ENCODE data around the gene ATXN7L3. TPM values are rescaled to one million over a fixed set of nuclear protein-coding genes. Genes with fewer than 3 reads are reported as not detected.

Gene ATXN7L3
- total and polyA plus RNA-seq, 9 of the 15 experiments (the other 6 are each of a cell fraction or from before 2014, with no cell fraction given), result 0.62 to 66.1 (median 33.2) TPM

GRCh38 chr17:44219108-44219615, 19.5 kb upstream of the ATXN7L3 start (continued):
- TF ChIP-seq, protein P1, sequence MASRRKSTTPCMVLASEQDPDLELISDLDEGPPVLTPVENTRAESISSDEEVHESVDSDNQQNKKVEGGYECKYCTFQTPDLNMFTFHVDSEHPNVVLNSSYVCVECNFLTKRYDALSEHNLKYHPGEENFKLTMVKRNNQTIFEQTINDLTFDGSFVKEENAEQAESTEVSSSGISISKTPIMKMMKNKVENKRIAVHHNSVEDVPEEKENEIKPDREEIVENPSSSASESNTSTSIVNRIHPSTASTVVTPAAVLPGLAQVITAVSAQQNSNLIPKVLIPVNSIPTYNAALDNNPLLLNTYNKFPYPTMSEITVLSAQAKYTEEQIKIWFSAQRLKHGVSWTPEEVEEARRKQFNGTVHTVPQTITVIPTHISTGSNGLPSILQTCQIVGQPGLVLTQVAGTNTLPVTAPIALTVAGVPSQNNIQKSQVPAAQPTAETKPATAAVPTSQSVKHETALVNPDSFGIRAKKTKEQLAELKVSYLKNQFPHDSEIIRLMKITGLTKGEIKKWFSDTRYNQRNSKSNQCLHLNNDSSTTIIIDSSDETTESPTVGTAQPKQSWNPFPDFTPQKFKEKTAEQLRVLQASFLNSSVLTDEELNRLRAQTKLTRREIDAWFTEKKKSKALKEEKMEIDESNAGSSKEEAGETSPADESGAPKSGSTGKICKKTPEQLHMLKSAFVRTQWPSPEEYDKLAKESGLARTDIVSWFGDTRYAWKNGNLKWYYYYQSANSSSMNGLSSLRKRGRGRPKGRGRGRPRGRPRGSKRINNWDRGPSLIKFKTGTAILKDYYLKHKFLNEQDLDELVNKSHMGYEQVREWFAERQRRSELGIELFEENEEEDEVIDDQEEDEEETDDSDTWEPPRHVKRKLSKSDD (conservative IDR thresholded peaks at IDR 0.05; ENCODE audit: low read length), result no peak
- TF ChIP-seq ELF1 (tag; IDR thresholded peaks at IDR 0.05) (no peak), PHF8 (IDR thresholded peaks at IDR 0.05; ENCODE audit: borderline replicate concordance, low read length) (peak; percentile 69; the same call in 1 of the 2 replicates), FIP1L1 (IDR thresholded peaks at IDR 0.05; ENCODE audit: low read depth, low read length, poor library complexity, severe bottlenecking) (peak; percentile 74), WHSC1 (IDR thresholded peaks at IDR 0.05; ENCODE audit: low read length) (no peak), NR0B1 (IDR thresholded peaks at IDR 0.05; ENCODE audit: partially characterized antibody) (no peak), ZNF75A (CRISPR knock-in tag; IDR thresholded peaks at IDR 0.05) (no peak), CTCFL (IDR thresholded peaks at IDR 0.05; ENCODE audit: borderline replicate concordance, insufficient read depth, low read depth, low read length, poor library complexity, severe bottlenecking) (peak; percentile 37), ZNF354B (CRISPR knock-in tag; IDR thresholded peaks at IDR 0.05) (no peak), HEY1 (CRISPR knock-in tag; IDR thresholded peaks at IDR 0.05; ENCODE audit: borderline replicate concordance) (no peak), ZEB2 (IDR thresholded peaks at IDR 0.05) (no peak), NFYB (IDR thresholded peaks at IDR 0.05; ENCODE audit: extremely low read depth, insufficient read length) (no peak), NR4A1 (CRISPR knock-in tag; IDR thresholded peaks at IDR 0.05) (peak; percentile 73; the same call in 1 of the 2 replicates), NR4A1 (tag; IDR thresholded peaks at IDR 0.05) (peak; percentile 65; the same call in 1 of the 2 replicates), ZSCAN29 (IDR thresholded peaks at IDR 0.05) (no peak)
- TF ChIP-seq, protein P2, sequence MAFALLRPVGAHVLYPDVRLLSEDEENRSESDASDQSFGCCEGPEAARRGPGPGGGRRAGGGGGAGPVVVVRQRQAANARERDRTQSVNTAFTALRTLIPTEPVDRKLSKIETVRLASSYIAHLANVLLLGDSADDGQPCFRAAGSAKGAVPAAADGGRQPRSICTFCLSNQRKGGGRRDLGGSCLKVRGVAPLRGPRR (CRISPR knock-in tag; IDR thresholded peaks at IDR 0.05), result no peak
- TF ChIP-seq, protein P3, sequence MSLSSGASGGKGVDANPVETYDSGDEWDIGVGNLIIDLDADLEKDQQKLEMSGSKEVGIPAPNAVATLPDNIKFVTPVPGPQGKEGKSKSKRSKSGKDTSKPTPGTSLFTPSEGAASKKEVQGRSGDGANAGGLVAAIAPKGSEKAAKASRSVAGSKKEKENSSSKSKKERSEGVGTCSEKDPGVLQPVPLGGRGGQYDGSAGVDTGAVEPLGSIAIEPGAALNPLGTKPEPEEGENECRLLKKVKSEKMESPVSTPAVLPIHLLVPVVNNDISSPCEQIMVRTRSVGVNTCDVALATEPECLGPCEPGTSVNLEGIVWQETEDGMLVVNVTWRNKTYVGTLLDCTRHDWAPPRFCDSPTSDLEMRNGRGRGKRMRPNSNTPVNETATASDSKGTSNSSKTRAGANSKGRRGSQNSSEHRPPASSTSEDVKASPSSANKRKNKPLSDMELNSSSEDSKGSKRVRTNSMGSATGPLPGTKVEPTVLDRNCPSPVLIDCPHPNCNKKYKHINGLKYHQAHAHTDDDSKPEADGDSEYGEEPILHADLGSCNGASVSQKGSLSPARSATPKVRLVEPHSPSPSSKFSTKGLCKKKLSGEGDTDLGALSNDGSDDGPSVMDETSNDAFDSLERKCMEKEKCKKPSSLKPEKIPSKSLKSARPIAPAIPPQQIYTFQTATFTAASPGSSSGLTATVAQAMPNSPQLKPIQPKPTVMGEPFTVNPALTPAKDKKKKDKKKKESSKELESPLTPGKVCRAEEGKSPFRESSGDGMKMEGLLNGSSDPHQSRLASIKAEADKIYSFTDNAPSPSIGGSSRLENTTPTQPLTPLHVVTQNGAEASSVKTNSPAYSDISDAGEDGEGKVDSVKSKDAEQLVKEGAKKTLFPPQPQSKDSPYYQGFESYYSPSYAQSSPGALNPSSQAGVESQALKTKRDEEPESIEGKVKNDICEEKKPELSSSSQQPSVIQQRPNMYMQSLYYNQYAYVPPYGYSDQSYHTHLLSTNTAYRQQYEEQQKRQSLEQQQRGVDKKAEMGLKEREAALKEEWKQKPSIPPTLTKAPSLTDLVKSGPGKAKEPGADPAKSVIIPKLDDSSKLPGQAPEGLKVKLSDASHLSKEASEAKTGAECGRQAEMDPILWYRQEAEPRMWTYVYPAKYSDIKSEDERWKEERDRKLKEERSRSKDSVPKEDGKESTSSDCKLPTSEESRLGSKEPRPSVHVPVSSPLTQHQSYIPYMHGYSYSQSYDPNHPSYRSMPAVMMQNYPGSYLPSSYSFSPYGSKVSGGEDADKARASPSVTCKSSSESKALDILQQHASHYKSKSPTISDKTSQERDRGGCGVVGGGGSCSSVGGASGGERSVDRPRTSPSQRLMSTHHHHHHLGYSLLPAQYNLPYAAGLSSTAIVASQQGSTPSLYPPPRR (CRISPR knock-in tag; IDR thresholded peaks at IDR 0.05; ENCODE audit: borderline replicate concordance), result 0 out of 2 replicates have a peak, but pooled peaks have one; percentile 43

Data from K562 (cell line).